T-cell (primary cell): Measurements from ENCODE around the gene PIK3R1. TPM values are rescaled to one million over a fixed set of nuclear protein-coding genes. Genes with fewer than 3 reads are reported as not detected.

Source experiments
- ATAC-seq, 4 experiments: fragments of 200-7000 bp in 3 of 4; fragments of 150-1000 bp in 1 of 4; cut with Tn5 transposase; replicated peaks in 1 of 4; 1 replicate in 3 of 4; 2 replicates in 1 of 4; pipeline ENCODE4 v1.10.0; 2021; ENCODE audit warnings: moderate library complexity in 3 of 4, mild to moderate bottlenecking in 2 of 4, moderate number of reproducible peaks in 1 of 4
- CTCF ChIA-PET, 2 donors: fragments of 300-600 bp; sonication (Branson Sonifier 250); formaldehyde crosslinking; loops; one replicate each; lab custom pipeline; 2022; ENCODE audit warnings: antibody characterized with exemption in 2 of 2; lab: Charles Lee
- POLR2A ChIA-PET, 2 donors: fragments of 300-600 bp; sonication (Branson Sonifier 250); formaldehyde crosslinking; loops; one replicate each; lab custom pipeline; 2022; ENCODE audit warnings: antibody characterized with exemption in 2 of 2; lab: Charles Lee
- DNase-seq, 35 experiments: peaks; one replicate each; pipeline versions ENCODE4 v3.0.0 to v3.0.0-alpha.2; 2013 to 2023
- H3K27ac ChIP-seq: one replicate; pipeline ENCODE4 v1.5.1; 2013; ENCODE audit warnings: low read length
- H3K27me3 ChIP-seq, 2 experiments: replicated peaks in 1 of 2; 1 replicate in 1 of 2; 2 replicates in 1 of 2; pipeline versions ENCODE4 v1.6.1 to v1.7.0; 2013; ENCODE audit warnings: low read length in 1 of 2, mixed read lengths in 1 of 2; ENCODE audit not compliant: control insufficient read depth in 2 of 2, insufficient read depth in 2 of 2; ENCODE audit errors: extremely low read depth in 1 of 2
- H3K36me3 ChIP-seq, 2 donors: 1 replicate in 1 of 2; 2 replicates in 1 of 2; pipeline versions ENCODE4 v1.6.1 to v1.7.0; 2013; ENCODE audit warnings: low read length in 1 of 2; ENCODE audit not compliant: control insufficient read depth in 2 of 2, insufficient read depth in 1 of 2; ENCODE audit errors: extremely low read depth in 1 of 2
- H3K4me1 ChIP-seq, 2 experiments: 1 replicate in 1 of 2; 2 replicates in 1 of 2; pipeline versions ENCODE4 v1.6.1 to v1.7.0; 2013; ENCODE audit warnings: low read length in 2 of 2, mixed read lengths in 1 of 2; ENCODE audit not compliant: insufficient read depth in 2 of 2, control insufficient read depth in 1 of 2; ENCODE audit errors: extremely low read depth in 1 of 2
- H3K4me3 ChIP-seq, 2 donors: 1 replicate in 1 of 2; 2 replicates in 1 of 2; pipeline versions ENCODE4 v1.5.1 to v1.7.0; 2013; ENCODE audit warnings: mild to moderate bottlenecking in 2 of 2, low read length in 1 of 2, moderate library complexity in 1 of 2; ENCODE audit not compliant: control insufficient read depth in 1 of 2; ENCODE audit errors: extremely low read depth in 1 of 2
- H3K9me3 ChIP-seq: 2 replicates; pipeline ENCODE4 v1.7.0; 2013
- H3K27ac Mint-ChIP-seq, 2 donors: one replicate each; pipeline ENCODE4 v1.8.0; 2020 to 2021; ENCODE audit warnings: mild to moderate bottlenecking in 2 of 2, mixed read lengths in 2 of 2
- H3K27me3 Mint-ChIP-seq, 2 donors: one replicate each; pipeline ENCODE4 v1.8.0; 2021 to 2022; ENCODE audit warnings: mixed read lengths in 2 of 2
- H3K36me3 Mint-ChIP-seq: one replicate; pipeline ENCODE4 v1.8.0; 2021; ENCODE audit warnings: mixed read lengths
- H3K4me1 Mint-ChIP-seq, 3 donors: one replicate each; pipeline ENCODE4 v1.8.0; 2020 to 2022; ENCODE audit warnings: mixed read lengths in 3 of 3, mild to moderate bottlenecking in 1 of 3
- H3K4me3 Mint-ChIP-seq, 3 donors: one replicate each; pipeline ENCODE4 v1.8.0; 2020 to 2022; ENCODE audit warnings: mild to moderate bottlenecking in 3 of 3, mixed read lengths in 3 of 3, moderate library complexity in 3 of 3
- H3K9me3 Mint-ChIP-seq, 3 donors: one replicate each; pipeline ENCODE4 v1.8.0; 2020 to 2022; ENCODE audit warnings: mixed read lengths in 3 of 3
- WGBS: methylation state at CpG from one replicate; pipeline ENCODE4 v1.1.5; 2013; ENCODE audit warnings: missing lambda C conversion rate; ENCODE audit not compliant: insufficient coverage; 5-methylcytosine and 5-hydroxymethylcytosine counted together
- total RNA-seq, 35 experiments: library from RNA in 6 of 35; stranded (reverse) in 6 of 35; fragments of 120-200 nt in 1 of 35; gene quantifications; one replicate each; pipeline versions ENCODE4 v1.2.1 to v1.2.4 and lab custom pipeline; 2013 to 2026

PIK3R1 gene
- total RNA-seq, 5 donors from 2014 or later (not counting 1 experiment from before 2014, with no cell fraction given): 83.7 to 370 (median 105) TPM

DNA sequence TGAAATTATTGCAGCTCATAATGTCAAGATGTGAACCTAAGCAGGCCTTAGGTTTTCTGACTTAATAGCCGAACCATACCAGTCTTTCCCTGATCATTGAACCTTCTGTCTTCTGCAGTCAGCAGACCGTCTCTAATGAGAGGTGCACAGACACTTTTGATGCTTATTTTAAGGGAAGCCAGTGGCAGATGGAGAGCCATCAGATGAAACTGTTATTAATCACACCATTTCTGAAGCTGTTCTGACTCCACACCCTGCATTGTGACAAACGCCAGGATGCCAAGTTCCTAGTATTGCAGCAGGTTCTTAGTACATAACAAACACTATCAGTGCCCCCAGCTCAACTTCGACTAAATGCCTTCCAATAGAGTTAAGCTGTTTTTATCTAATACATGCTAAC, 43.0 kb downstream of the PIK3R1 start:
- CTCF ChIA-PET: interaction anchor here (0.5 to 2.1 kb wide), 13 partner anchors 10 to 859 kb away, joined by 3 to 15 read pairs (median 4); no protein-coding TSS in a partner anchor
- no peak for ATAC-seq
- peak overlapping the region; percentile 65 for H3K27ac ChIP-seq

DNA sequence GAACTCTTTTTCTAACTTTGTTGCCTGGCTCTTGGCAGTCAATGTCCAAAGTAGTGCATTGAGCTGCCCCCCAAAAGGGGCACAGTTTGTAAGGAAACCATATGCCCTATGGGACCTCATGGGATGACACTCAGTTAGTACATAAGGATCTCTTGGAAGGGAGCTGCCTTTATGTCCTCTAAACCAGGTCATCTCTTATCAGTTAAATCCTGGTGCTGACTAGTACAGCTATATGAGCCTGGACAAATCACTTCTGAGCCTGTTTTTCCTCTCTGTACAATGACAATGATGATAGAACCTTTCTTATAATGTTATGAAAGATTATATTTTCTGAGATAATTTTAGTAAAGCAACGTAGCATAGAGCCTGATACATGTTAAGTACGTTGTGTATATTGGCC, 44.1 kb downstream of the PIK3R1 start:
- no peak overlapping the region for H3K4me3 Mint-ChIP-seq
- Histone ChIP-seq H3K4me1 (peaks cover 37 to 49% of the 10 kb centered on the region in 2 experiments), H3K27me3 (no peaks in the 10 kb centered on the region), H3K4me3 (no peak overlapping the region), H3K27ac (peak overlapping the region; percentile 65), H3K9me3 (no peaks in the 10 kb centered on the region), H3K36me3 (peaks cover 0 to 2% of the 10 kb centered on the region in 2 donors)
- ChIA-PET CTCF (interaction anchor here (1.0 to 2.1 kb wide), 2 partner anchors 16 to 27 kb away, joined by 4 to 6 read pairs; no protein-coding TSS in a partner anchor), POLR2A (interaction anchor here in 1 of 2 donors (1.0 kb wide), 1 partner anchor 21 kb away, joined by 3 read pairs; no protein-coding TSS in a partner anchor)
- ATAC-seq (no peak), DNase-seq (no peak)
- H3K27me3 Mint-ChIP-seq: no peaks in the 10 kb centered on the region
- WGBS: 100% methylated on average over 2 of the region's 2 CpGs
- H3K36me3 Mint-ChIP-seq: peaks cover 15% of the 10 kb centered on the region
- no peaks in the 10 kb centered on the region for H3K9me3 Mint-ChIP-seq
- H3K4me1 Mint-ChIP-seq: peaks cover 79 to 89% (median 85%) of the 10 kb centered on the region in 3 donors
- H3K27ac Mint-ChIP-seq: peak overlapping the region; percentile 93 to 95

More for the DNA sequence above, 43.0 kb downstream of the PIK3R1 start:
- Mint-ChIP-seq H3K27me3 (no peaks in the 10 kb centered on the region), H3K4me1 (peaks cover 78 to 89% (median 85%) of the 10 kb centered on the region in 3 donors), H3K4me3 (peak overlapping the region in 1 of 3 donors; percentile 47), H3K36me3 (peaks cover 9% of the 10 kb centered on the region), H3K27ac (peak overlapping the region; percentile 93 to 95), H3K9me3 (no peaks in the 10 kb centered on the region)
- Histone ChIP-seq H3K4me3 (no peak overlapping the region), H3K4me1 (peaks cover 36 to 42% of the 10 kb centered on the region in 2 experiments), H3K27me3 (no peaks in the 10 kb centered on the region), H3K9me3 (no peaks in the 10 kb centered on the region), H3K36me3 (peaks cover 0 to 2% of the 10 kb centered on the region in 2 donors)
- POLR2A ChIA-PET: interaction anchor here in 1 of 2 donors (0.7 to 1.0 kb wide), 2 partner anchors 11 to 150 kb away, joined by 3 to 6 read pairs; no protein-coding TSS in a partner anchor
- DNase-seq: no peak
- WGBS: 100% methylated on average over 1 of the region's 4 CpGs

GRCh38 chr5:68260467-68260866, 44.9 kb downstream of the PIK3R1 start:
- peaks cover 0 to 2% of the 10 kb centered on the region in 2 donors for H3K36me3 ChIP-seq
- Mint-ChIP-seq H3K4me1 (peaks cover 79 to 89% (median 85%) of the 10 kb centered on the region in 3 donors), H3K27ac (peak overlapping the region; percentile 93 to 95), H3K27me3 (no peaks in the 10 kb centered on the region), H3K9me3 (no peaks in the 10 kb centered on the region), H3K4me3 (no peak overlapping the region), H3K36me3 (peaks cover 19% of the 10 kb centered on the region)
- no CpG with 5 or more reads among the region's 3 CpGs for WGBS
- CTCF ChIA-PET: no interaction called here
- H3K27me3 ChIP-seq: no peaks in the 10 kb centered on the region
- DNase-seq (no peak), ATAC-seq (no peak)
- H3K9me3 ChIP-seq: no peaks in the 10 kb centered on the region
- POLR2A ChIA-PET: no interaction called here
- peaks cover 35 to 51% of the 10 kb centered on the region in 2 experiments for H3K4me1 ChIP-seq
- H3K27ac ChIP-seq: peak overlapping the region; percentile 15
- no peak overlapping the region for H3K4me3 ChIP-seq

GRCh38 chr5:68261169-68261568, 45.6 kb downstream of the PIK3R1 start:
- Mint-ChIP-seq H3K27me3 (no peaks in the 10 kb centered on the region), H3K27ac (peak overlapping the region; percentile 69 to 81), H3K36me3 (peaks cover 20% of the 10 kb centered on the region), H3K4me1 (peaks cover 82 to 90% (median 87%) of the 10 kb centered on the region in 3 donors), H3K9me3 (no peaks in the 10 kb centered on the region), H3K4me3 (no peak overlapping the region)
- H3K4me3 ChIP-seq: no peak overlapping the region
- H3K9me3 ChIP-seq: no peaks in the 10 kb centered on the region
- DNase-seq (no peak), ATAC-seq (no peak)
- ChIA-PET CTCF (interaction anchor here in 1 of 2 donors (0.9 to 1.0 kb wide), 4 partner anchors 8 to 45 kb away, joined by 3 to 11 read pairs (median 4); no protein-coding TSS in a partner anchor), POLR2A (no interaction called here)
- H3K36me3 ChIP-seq: peaks cover 0 to 2% of the 10 kb centered on the region in 2 donors
- H3K27me3 ChIP-seq: no peaks in the 10 kb centered on the region
- peaks cover 32 to 54% of the 10 kb centered on the region in 2 experiments for H3K4me1 ChIP-seq
- H3K27ac ChIP-seq: peak overlapping the region; percentile 28

DNA sequence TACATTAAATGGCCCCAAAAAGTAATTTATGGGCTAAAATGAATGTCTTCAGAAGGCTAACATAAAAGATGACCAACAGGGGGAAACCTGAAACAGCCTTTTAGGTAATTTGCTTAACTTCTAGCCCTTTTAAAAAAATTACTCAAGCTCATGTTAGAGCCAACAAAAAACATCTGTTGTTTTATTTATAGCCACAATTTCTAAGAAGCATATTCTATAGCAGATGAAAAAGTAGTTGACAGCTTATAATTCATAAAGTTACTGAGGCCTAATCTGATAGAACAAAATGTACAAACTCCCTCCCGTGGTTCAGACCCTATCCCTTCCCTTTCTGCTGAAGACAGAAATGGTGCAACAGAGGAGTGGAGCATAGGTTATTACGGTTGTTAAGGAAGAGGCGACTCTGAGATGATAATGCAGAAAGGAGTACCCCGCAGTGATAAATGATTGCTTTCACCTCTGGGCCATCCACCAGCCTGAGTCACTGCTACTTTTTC, 46.1 kb downstream of the PIK3R1 start:
- CTCF ChIA-PET: interaction anchor here (0.7 to 1.0 kb wide), 6 partner anchors 9 to 418 kb away, joined by 3 to 11 read pairs (median 4); no protein-coding TSS in a partner anchor
- Histone ChIP-seq H3K4me1 (peaks cover 33 to 50% of the 10 kb centered on the region in 2 experiments), H3K9me3 (no peaks in the 10 kb centered on the region), H3K36me3 (peaks cover 0 to 2% of the 10 kb centered on the region in 2 donors), H3K27ac (peak overlapping the region; percentile 28), H3K4me3 (no peak overlapping the region), H3K27me3 (no peaks in the 10 kb centered on the region)
- ATAC-seq: no peak
- POLR2A ChIA-PET: interaction anchor here in 1 of 2 donors (1.0 kb wide), 1 partner anchor 11 kb away, joined by 3 read pairs; no protein-coding TSS in a partner anchor
- Mint-ChIP-seq H3K9me3 (no peaks in the 10 kb centered on the region), H3K36me3 (peaks cover 20% of the 10 kb centered on the region), H3K4me3 (no peak overlapping the region), H3K4me1 (peaks cover 82 to 90% (median 87%) of the 10 kb centered on the region in 3 donors), H3K27me3 (no peaks in the 10 kb centered on the region), H3K27ac (peak overlapping the region; percentile 69 to 81)
- no CpG with 5 or more reads among the region's 4 CpGs for WGBS
- no peak for DNase-seq

DNA sequence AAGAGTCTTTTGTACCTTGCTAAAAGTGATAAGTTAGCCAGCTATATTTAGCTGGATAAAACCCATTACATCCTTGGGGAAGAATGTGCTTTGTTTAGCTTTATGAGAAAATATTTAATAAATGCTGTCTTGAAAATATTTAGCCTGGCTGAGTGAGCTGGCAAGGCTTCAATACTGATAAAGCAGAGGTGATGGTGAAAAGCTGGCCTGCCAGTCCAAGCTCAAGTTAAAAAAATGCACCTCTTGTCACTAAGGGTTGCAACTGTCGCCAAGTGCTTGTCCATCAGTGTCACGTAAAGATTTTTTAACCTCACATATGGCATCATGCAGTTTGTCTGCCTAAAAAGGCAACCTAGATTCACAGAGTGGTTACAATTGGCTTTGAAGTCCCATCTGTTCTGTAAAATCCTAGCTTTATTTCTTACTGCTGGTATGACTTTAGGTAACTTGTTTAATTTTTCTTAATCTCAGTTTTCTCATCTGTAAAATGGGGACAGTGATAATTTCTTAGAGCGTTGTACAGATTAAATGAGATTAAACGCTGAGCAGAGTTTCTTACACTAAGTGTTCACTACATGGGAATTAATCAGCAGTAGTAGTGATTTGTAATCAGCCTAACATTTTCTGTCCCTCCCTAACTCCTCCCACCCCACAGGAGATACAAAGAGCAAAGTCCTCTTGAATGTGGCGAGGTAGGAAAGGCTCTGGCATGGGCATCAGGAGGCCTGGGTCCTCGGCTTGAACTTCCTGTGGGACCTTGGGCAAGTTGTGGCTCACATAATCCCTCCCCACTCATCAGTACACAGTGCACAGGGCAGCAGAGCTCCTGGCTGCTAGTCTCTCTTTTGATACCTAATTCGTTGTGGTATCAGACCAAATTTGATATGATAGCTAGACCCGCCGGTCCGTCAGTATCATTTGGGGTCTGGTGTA, 48.7 kb downstream of the PIK3R1 start:
- H3K27ac Mint-ChIP-seq: peak overlapping the region; percentile 85 to 90
- 90% methylated on average over 2 of the region's 10 CpGs for WGBS
- peak overlapping the region; percentile 40 for H3K27ac ChIP-seq

More for the DNA sequence above, 48.7 kb downstream of the PIK3R1 start:
- H3K4me1 ChIP-seq: peaks cover 25 to 37% of the 10 kb centered on the region in 2 experiments
- ATAC-seq (no peak), DNase-seq (no peak)
- H3K9me3 Mint-ChIP-seq: no peaks in the 10 kb centered on the region
- H3K36me3 Mint-ChIP-seq: peaks cover 19% of the 10 kb centered on the region
- ChIA-PET POLR2A (interaction anchor here (0.5 to 0.7 kb wide), 2 partner anchors 34 to 139 kb away, joined by 3 to 5 read pairs; no protein-coding TSS in a partner anchor), CTCF (interaction anchor here (0.5 to 1.1 kb wide), 3 partner anchors 8 to 514 kb away, joined by 3 to 5 read pairs (median 4); no protein-coding TSS in a partner anchor)
- no peaks in the 10 kb centered on the region for H3K27me3 ChIP-seq
- H3K9me3 ChIP-seq: no peaks in the 10 kb centered on the region
- no peaks in the 10 kb centered on the region for H3K36me3 ChIP-seq
- H3K4me3 Mint-ChIP-seq: peak overlapping the region in 1 of 3 donors; percentile 44
- no peaks in the 10 kb centered on the region for H3K27me3 Mint-ChIP-seq
- H3K4me3 ChIP-seq: no peak overlapping the region
- peaks cover 82 to 89% (median 88%) of the 10 kb centered on the region in 3 donors for H3K4me1 Mint-ChIP-seq
